MM.1S (cell line): ENCODE data around the gene RPGR.

ENCODE experiments used
- EZH2 ChIP-seq: fragments of 300-600 bp; sonication (generic); optimal IDR thresholded peaks from 2 replicates; pipeline ENCODE3; 2017; ENCODE audit warnings: low read depth, mild to moderate bottlenecking, antibody characterized with exemption, low read length, mixed read lengths
- TF ChIP-seq, protein P1 (sequence below): fragments of 300-600 bp; sonication (generic); IDR thresholded peaks from 2 replicates; pipeline ENCODE4 v1.5.1; 2016; ENCODE audit warnings: antibody characterized with exemption, low read length, mixed read lengths

GRCh38 chrX:38236901-38237615 is 90.3 kb downstream of the RPGR start:
- TF ChIP-seq, protein P1, sequence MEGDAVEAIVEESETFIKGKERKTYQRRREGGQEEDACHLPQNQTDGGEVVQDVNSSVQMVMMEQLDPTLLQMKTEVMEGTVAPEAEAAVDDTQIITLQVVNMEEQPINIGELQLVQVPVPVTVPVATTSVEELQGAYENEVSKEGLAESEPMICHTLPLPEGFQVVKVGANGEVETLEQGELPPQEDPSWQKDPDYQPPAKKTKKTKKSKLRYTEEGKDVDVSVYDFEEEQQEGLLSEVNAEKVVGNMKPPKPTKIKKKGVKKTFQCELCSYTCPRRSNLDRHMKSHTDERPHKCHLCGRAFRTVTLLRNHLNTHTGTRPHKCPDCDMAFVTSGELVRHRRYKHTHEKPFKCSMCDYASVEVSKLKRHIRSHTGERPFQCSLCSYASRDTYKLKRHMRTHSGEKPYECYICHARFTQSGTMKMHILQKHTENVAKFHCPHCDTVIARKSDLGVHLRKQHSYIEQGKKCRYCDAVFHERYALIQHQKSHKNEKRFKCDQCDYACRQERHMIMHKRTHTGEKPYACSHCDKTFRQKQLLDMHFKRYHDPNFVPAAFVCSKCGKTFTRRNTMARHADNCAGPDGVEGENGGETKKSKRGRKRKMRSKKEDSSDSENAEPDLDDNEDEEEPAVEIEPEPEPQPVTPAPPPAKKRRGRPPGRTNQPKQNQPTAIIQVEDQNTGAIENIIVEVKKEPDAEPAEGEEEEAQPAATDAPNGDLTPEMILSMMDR = no peak
- TF ChIP-seq EZH2 = no peak
